ENCODE data around the gene ARID1B. TPM values are rescaled to one million over a fixed set of nuclear protein-coding genes. Genes with fewer than 3 reads are reported as not detected.

ARID1B gene
- total and polyA plus RNA-seq, 12 donors: 13.3 to 85.6 (median 50.9) TPM

- Histone ChIP-seq H3K4me1 (replicated peaks in 1 of 2) (peaks cover 19 to 41% of the 10 kb centered on the region in 2 donors), H3K4me3 (no peak overlapping the region), H3K27ac (peak overlapping the region in 2 of 5 donors; percentile 19 to 58), H3K27me3 (no peaks in the 10 kb centered on the region), H3K36me3 (replicated peaks in 1 of 2) (no peaks in the 10 kb centered on the region), H3K9me3 (replicated peaks in 1 of 3) (no peaks in the 10 kb centered on the region)
- 18 to 20% (median 20%) methylated on average over 7 of the region's 7 CpGs for WGBS, 4 donors
- intact Hi-C loops (cut with DNase I): loop anchor here in 1 of 2 donors (5.0 kb wide), 1 partner anchor 266 kb away; no protein-coding TSS in a partner anchor
- peak; percentile 50 to 77 (median 70) for DNase-seq
- TF ChIP-seq, protein P1, sequence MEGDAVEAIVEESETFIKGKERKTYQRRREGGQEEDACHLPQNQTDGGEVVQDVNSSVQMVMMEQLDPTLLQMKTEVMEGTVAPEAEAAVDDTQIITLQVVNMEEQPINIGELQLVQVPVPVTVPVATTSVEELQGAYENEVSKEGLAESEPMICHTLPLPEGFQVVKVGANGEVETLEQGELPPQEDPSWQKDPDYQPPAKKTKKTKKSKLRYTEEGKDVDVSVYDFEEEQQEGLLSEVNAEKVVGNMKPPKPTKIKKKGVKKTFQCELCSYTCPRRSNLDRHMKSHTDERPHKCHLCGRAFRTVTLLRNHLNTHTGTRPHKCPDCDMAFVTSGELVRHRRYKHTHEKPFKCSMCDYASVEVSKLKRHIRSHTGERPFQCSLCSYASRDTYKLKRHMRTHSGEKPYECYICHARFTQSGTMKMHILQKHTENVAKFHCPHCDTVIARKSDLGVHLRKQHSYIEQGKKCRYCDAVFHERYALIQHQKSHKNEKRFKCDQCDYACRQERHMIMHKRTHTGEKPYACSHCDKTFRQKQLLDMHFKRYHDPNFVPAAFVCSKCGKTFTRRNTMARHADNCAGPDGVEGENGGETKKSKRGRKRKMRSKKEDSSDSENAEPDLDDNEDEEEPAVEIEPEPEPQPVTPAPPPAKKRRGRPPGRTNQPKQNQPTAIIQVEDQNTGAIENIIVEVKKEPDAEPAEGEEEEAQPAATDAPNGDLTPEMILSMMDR (IDR thresholded peaks at IDR 0.05): peak; percentile 20 to 66 (median 54)
- no peak for TF ChIP-seq POLR2A (IDR thresholded peaks at IDR 0.05)
These were observed 176.4 kb downstream of the ARID1B start for GRCh38 chr6:156953479-156954146.

DNA sequence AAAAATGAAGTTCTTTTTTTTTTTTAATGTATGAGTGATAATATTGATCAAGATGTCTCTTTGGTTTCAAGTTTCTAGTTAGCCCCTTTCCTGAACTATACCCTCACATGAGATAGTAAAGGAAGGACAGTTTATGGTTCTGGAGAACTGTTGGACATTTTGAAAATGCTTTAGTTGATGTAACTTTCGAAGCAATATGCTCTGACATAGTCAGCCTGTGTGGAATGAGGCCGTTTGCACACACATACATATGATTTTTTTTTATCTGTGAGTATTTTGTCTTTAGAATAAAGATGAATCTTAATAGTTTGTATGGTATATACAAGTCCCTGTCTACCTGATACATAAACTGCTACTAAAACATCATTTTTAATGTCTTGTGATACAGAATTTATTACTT lies 177.0 kb downstream of the ARID1B start:
- Histone ChIP-seq H3K4me3 (no peak overlapping the region), H3K9me3 (replicated peaks in 1 of 3) (no peaks in the 10 kb centered on the region), H3K27ac (peak overlapping the region in 2 of 5 donors; percentile 19 to 58), H3K4me1 (replicated peaks in 1 of 2) (peaks cover 14 to 36% of the 10 kb centered on the region in 2 donors), H3K27me3 (no peaks in the 10 kb centered on the region), H3K36me3 (replicated peaks in 1 of 2) (no peaks in the 10 kb centered on the region)
- intact Hi-C loops (cut with DNase I): loop anchor here in 1 of 2 donors (5.0 kb wide), 1 partner anchor 267 kb away; no protein-coding TSS in a partner anchor
- 71 to 77% (median 73%) methylated on average over 2 of the region's 2 CpGs for WGBS, 4 donors
- no peak for TF ChIP-seq POLR2A (IDR thresholded peaks at IDR 0.05)
- TF ChIP-seq, protein P1 (IDR thresholded peaks at IDR 0.05): no peak
- DNase-seq: no peak

- H3K4me1 ChIP-seq (replicated peaks in 1 of 2): peaks cover 14 to 30% of the 10 kb centered on the region in 2 donors
- H3K27me3 ChIP-seq: no peaks in the 10 kb centered on the region
- H3K27ac ChIP-seq: no peak overlapping the region
- TF ChIP-seq POLR2A (IDR thresholded peaks at IDR 0.05): no peak
- TF ChIP-seq, protein P1 (IDR thresholded peaks at IDR 0.05): no peak
- DNase-seq: no peak
- no peak overlapping the region for H3K4me3 ChIP-seq
- intact Hi-C loops (cut with DNase I): loop anchor here in 1 of 2 donors (5.0 kb wide), 1 partner anchor 268 kb away; no protein-coding TSS in a partner anchor
- no peaks in the 10 kb centered on the region for H3K36me3 ChIP-seq (replicated peaks in 1 of 2)
- no peaks in the 10 kb centered on the region for H3K9me3 ChIP-seq (replicated peaks in 1 of 3)
- WGBS, 4 donors: 93 to 98% (median 97%) methylated on average over 7 to 12 of the region's 12 CpGs
These were observed 177.6 kb downstream of the ARID1B start for GRCh38 chr6:156954816-156955215.

DNA sequence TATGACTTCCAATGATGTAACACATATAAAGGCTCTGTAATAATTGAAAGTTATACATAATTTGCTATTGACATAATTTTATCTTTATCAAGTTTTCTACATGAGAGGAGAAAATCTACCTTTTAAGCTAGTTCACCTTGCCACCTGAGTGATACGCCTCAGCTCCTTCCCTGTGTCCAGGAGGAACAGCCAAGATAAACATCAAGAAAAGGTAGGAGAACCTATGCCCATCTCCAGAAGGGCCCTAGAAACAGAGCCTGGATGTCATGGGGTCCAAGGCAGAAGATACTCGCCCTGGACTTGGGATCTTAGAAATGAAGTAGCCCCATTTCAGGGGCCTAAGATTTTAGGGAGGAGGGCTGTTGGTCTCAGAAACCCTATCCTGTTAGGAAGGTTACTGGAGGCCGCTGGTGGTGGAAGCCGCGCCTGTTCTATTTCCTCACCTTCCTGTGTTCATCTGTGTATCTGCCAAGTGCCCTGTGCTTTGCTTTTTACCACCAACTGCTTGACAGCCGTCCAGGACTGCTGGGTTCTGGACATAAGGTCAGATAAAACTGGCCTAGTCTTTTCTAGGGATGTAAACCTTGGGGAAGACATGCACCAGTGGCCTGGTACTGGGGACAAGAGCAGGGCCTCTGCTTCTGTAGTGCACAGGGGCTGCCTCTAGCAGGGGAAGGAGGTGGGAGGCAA lies 178.5 kb downstream of the ARID1B start:
- peak in 6 of 7 donors; percentile 56 to 85 (median 76) for DNase-seq
- Histone ChIP-seq H3K27me3 (no peaks in the 10 kb centered on the region), H3K27ac (peak overlapping the region in 2 of 5 donors; percentile 56 to 59), H3K36me3 (replicated peaks in 1 of 2) (no peaks in the 10 kb centered on the region), H3K4me1 (replicated peaks in 1 of 2) (peaks cover 14 to 30% of the 10 kb centered on the region in 2 donors), H3K4me3 (no peak overlapping the region), H3K9me3 (replicated peaks in 1 of 3) (no peaks in the 10 kb centered on the region)
- intact Hi-C loops (cut with DNase I): no loop called here
- TF ChIP-seq, protein P1 (IDR thresholded peaks at IDR 0.05): no peak
- no peak for TF ChIP-seq POLR2A (IDR thresholded peaks at IDR 0.05)
- 45 to 61% (median 52%) methylated on average over 6 of the region's 6 CpGs for WGBS, 4 donors

All from adrenal gland (tissue), 12 donors.